ENCODE results near the gene SLC16A10. TPM values are rescaled to one million over a fixed set of nuclear protein-coding genes. Genes with fewer than 3 reads are reported as not detected.
"Not testable (repeated sequence)": the region's sequence is repeated elsewhere in the genome, so short reads cannot be mapped to it uniquely, and the experiment has no call there.

SLC16A10 gene
- polyA plus RNA-seq, 4 donors, result 0.81 to 24.1 (median 4.3) TPM

DNA sequence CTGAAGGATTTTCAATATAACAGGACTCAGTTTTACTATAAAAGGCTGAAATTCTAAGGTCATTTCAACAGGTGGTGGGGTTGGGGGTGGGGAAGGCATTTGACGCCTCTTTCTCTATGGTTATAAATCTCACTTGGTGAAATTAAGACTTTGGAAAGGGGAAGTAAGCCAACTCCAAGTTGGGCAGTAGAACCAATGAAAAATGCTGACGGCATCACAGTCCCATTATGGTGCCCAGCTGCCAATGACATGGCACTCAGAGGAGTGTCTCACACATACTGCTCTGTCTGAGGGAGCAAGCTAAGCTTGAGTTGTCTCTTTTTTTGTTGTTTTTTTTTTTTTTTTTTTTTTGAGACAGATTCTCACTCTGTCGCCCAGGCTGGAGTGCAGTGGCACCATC lies 4.7 kb downstream of the SLC16A10 start:
- WGBS, 3 donors, result 76 to 87% (median 86%) methylated on average over 2 to 3 of the region's 3 CpGs
- no peak for FAIRE-seq
- DNase-seq, result no peak

GRCh38 chr6:111095488-111095887 lies 8.2 kb downstream of the SLC16A10 start:
- not testable (repeated sequence) for DNase-seq; H3K9me3 ChIP-seq (ENCODE audit: control insufficient read depth in 2 of 2, insufficient read depth in 1 of 2, low read depth in 1 of 2, low read length in 1 of 2); FAIRE-seq; H3K27ac ChIP-seq (ENCODE audit: low read depth in 1 of 3, low read length in 2 of 3); H3K36me3 ChIP-seq (ENCODE audit: control insufficient read depth in 3 of 3, insufficient read depth in 2 of 3, low read depth in 1 of 3, low read length in 3 of 3); H3K4me3 ChIP-seq (ENCODE audit: low read depth in 1 of 3, low read length in 3 of 3); H3K4me1 ChIP-seq (ENCODE audit: control insufficient read depth in 3 of 3, insufficient read depth in 2 of 3, low read depth in 1 of 3, low read length in 2 of 3); H3K27me3 ChIP-seq (ENCODE audit: control insufficient read depth in 3 of 3, insufficient read depth in 3 of 3, low read length in 3 of 3)
- 93 to 100% (median 100%) methylated on average over 1 of the region's 1 CpG for WGBS, 3 donors

More for the DNA sequence above, 4.7 kb downstream of the SLC16A10 start:
- peaks cover 0 to 6% (median 0%) of the 10 kb centered on the region in 3 donors for H3K36me3 ChIP-seq (ENCODE audit: control insufficient read depth in 3 of 3, insufficient read depth in 2 of 3, low read depth in 1 of 3, low read length in 3 of 3)
- H3K9me3 ChIP-seq (ENCODE audit: control insufficient read depth in 2 of 2, insufficient read depth in 1 of 2, low read depth in 1 of 2, low read length in 1 of 2), result peaks cover 0 to 4% of the 10 kb centered on the region in 2 donors
- no peak overlapping the region for H3K4me3 ChIP-seq (ENCODE audit: low read depth in 1 of 3, low read length in 3 of 3)
- H3K27ac ChIP-seq (ENCODE audit: low read depth in 1 of 3, low read length in 2 of 3), result no peak overlapping the region
- H3K4me1 ChIP-seq (ENCODE audit: control insufficient read depth in 3 of 3, insufficient read depth in 2 of 3, low read depth in 1 of 3, low read length in 2 of 3), result no peaks in the 10 kb centered on the region
- H3K27me3 ChIP-seq (ENCODE audit: control insufficient read depth in 3 of 3, insufficient read depth in 3 of 3, low read length in 3 of 3), result peaks cover 0 to 2% (median 0%) of the 10 kb centered on the region in 3 donors

- FAIRE-seq, result no peak
- DNase-seq, result peak; percentile 38 to 84
- peaks cover 0 to 6% (median 0%) of the 10 kb centered on the region in 3 donors for H3K36me3 ChIP-seq (ENCODE audit: control insufficient read depth in 3 of 3, insufficient read depth in 2 of 3, low read depth in 1 of 3, low read length in 3 of 3)
- H3K9me3 ChIP-seq (ENCODE audit: control insufficient read depth in 2 of 2, insufficient read depth in 1 of 2, low read depth in 1 of 2, low read length in 1 of 2), result peaks cover 0 to 4% of the 10 kb centered on the region in 2 donors
- WGBS, 3 donors, result 2 to 33% (median 15%) methylated on average over 3 of the region's 3 CpGs
- H3K4me1 ChIP-seq (ENCODE audit: control insufficient read depth in 3 of 3, insufficient read depth in 2 of 3, low read depth in 1 of 3, low read length in 2 of 3), result no peaks in the 10 kb centered on the region
- no peaks in the 10 kb centered on the region for H3K27me3 ChIP-seq (ENCODE audit: control insufficient read depth in 3 of 3, insufficient read depth in 3 of 3, low read length in 3 of 3)
- no peak overlapping the region for H3K4me3 ChIP-seq (ENCODE audit: low read depth in 1 of 3, low read length in 3 of 3)
- no peak overlapping the region for H3K27ac ChIP-seq (ENCODE audit: low read depth in 1 of 3, low read length in 2 of 3)
Observed at GRCh38 chr6:111096246-111096645, 8.9 kb downstream of the SLC16A10 start.

GRCh38 chr6:111098597-111098996 lies 11.3 kb downstream of the SLC16A10 start:
- DNase-seq (no peak), FAIRE-seq (no peak)
- 47 to 59% (median 49%) methylated on average over 2 of the region's 2 CpGs for WGBS, 3 donors
- Histone ChIP-seq H3K27ac (ENCODE audit: low read depth in 1 of 3, low read length in 2 of 3) (no peak overlapping the region), H3K9me3 (ENCODE audit: control insufficient read depth in 2 of 2, insufficient read depth in 1 of 2, low read depth in 1 of 2, low read length in 1 of 2) (peaks cover 0 to 4% of the 10 kb centered on the region in 2 donors), H3K4me1 (ENCODE audit: control insufficient read depth in 3 of 3, insufficient read depth in 2 of 3, low read depth in 1 of 3, low read length in 2 of 3) (peaks cover 0 to 7% (median 0%) of the 10 kb centered on the region in 3 donors), H3K4me3 (ENCODE audit: low read depth in 1 of 3, low read length in 3 of 3) (no peak overlapping the region), H3K36me3 (ENCODE audit: control insufficient read depth in 3 of 3, insufficient read depth in 2 of 3, low read depth in 1 of 3, low read length in 3 of 3) (peaks cover 0 to 12% (median 0%) of the 10 kb centered on the region in 3 donors), H3K27me3 (ENCODE audit: control insufficient read depth in 3 of 3, insufficient read depth in 3 of 3, low read length in 3 of 3) (no peaks in the 10 kb centered on the region)

DNA sequence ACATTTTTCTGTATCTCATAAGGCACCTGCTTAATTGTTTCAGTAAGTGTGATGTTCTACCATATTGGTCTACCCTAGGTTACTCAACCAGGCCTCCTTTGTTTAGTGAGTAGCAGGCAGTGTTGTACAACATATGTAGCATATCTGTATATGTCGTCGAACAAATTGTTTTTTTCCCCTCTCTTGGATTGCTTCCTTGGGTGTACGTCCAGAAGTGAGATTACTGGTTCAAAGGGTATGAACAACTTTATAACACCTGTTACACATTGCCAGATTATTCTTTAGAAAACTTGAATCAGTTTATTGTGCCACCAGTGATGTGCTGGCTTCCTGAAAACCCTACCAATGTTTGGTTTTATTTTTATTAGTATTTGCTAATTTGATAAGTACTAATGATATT lies 14.7 kb downstream of the SLC16A10 start:
- FAIRE-seq (no peak), DNase-seq (peak in 1 of 2 donors; percentile 82)
- no peaks in the 10 kb centered on the region for H3K9me3 ChIP-seq (ENCODE audit: control insufficient read depth in 2 of 2, insufficient read depth in 1 of 2, low read depth in 1 of 2, low read length in 1 of 2)
- peaks cover 0 to 17% (median 0%) of the 10 kb centered on the region in 3 donors for H3K4me1 ChIP-seq (ENCODE audit: control insufficient read depth in 3 of 3, insufficient read depth in 2 of 3, low read depth in 1 of 3, low read length in 2 of 3)
- peaks cover 0 to 7% (median 0%) of the 10 kb centered on the region in 3 donors for H3K36me3 ChIP-seq (ENCODE audit: control insufficient read depth in 3 of 3, insufficient read depth in 2 of 3, low read depth in 1 of 3, low read length in 3 of 3)
- H3K27me3 ChIP-seq (ENCODE audit: control insufficient read depth in 3 of 3, insufficient read depth in 3 of 3, low read length in 3 of 3), result no peaks in the 10 kb centered on the region
- peak overlapping the region in 1 of 3 donors; percentile 65 for H3K27ac ChIP-seq (ENCODE audit: low read depth in 1 of 3, low read length in 2 of 3)
- WGBS, 3 donors, result 18 to 53% (median 38%) methylated on average over 3 of the region's 3 CpGs
- H3K4me3 ChIP-seq (ENCODE audit: low read depth in 1 of 3, low read length in 3 of 3), result no peak overlapping the region

GRCh38 chr6:111105578-111105977 lies 18.3 kb downstream of the SLC16A10 start:
- Histone ChIP-seq H3K9me3 (ENCODE audit: control insufficient read depth in 2 of 2, insufficient read depth in 1 of 2, low read depth in 1 of 2, low read length in 1 of 2) (peaks cover 0 to 9% of the 10 kb centered on the region in 2 donors), H3K27ac (ENCODE audit: low read depth in 1 of 3, low read length in 2 of 3) (peak overlapping the region in 1 of 3 donors; percentile 79), H3K27me3 (ENCODE audit: control insufficient read depth in 3 of 3, insufficient read depth in 3 of 3, low read length in 3 of 3) (no peaks in the 10 kb centered on the region), H3K4me3 (ENCODE audit: low read depth in 1 of 3, low read length in 3 of 3) (no peak overlapping the region), H3K4me1 (ENCODE audit: control insufficient read depth in 3 of 3, insufficient read depth in 2 of 3, low read depth in 1 of 3, low read length in 2 of 3) (peaks cover 0 to 17% (median 0%) of the 10 kb centered on the region in 3 donors), H3K36me3 (ENCODE audit: control insufficient read depth in 3 of 3, insufficient read depth in 2 of 3, low read depth in 1 of 3, low read length in 3 of 3) (peaks cover 0 to 9% (median 0%) of the 10 kb centered on the region in 3 donors)
- WGBS, 3 donors, result 8 to 48% (median 15%) methylated on average over 5 of the region's 5 CpGs
- peak; percentile 90 to 97 for DNase-seq
- FAIRE-seq, result no peak

DNA sequence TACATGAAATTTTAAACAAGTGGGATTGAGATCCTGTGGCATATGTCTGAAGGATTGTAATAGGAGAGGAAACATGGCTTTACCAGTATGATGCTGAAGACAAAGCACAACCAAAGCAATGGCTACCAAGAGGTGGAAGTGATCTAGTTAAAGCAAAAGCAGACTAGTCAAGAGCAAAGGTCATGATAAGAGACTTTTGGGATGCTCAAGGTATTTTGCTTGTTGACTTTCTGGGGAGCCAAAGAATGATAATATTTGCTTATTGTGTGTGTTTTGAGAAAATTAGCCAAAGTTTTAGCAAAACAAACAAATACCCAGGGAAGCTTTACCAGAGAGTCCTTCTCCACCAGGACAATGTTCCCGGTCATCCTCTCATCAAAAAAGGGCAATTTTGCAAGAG lies 20.3 kb downstream of the SLC16A10 start:
- WGBS, 3 donors, result 86 to 95% (median 92%) methylated on average over 1 of the region's 1 CpG
- Histone ChIP-seq H3K4me1 (ENCODE audit: control insufficient read depth in 3 of 3, insufficient read depth in 2 of 3, low read depth in 1 of 3, low read length in 2 of 3) (peaks cover 0 to 9% (median 0%) of the 10 kb centered on the region in 3 donors), H3K36me3 (ENCODE audit: control insufficient read depth in 3 of 3, insufficient read depth in 2 of 3, low read depth in 1 of 3, low read length in 3 of 3) (peaks cover 0 to 9% (median 0%) of the 10 kb centered on the region in 3 donors), H3K4me3 (ENCODE audit: low read depth in 1 of 3, low read length in 3 of 3) (no peak overlapping the region), H3K27ac (ENCODE audit: low read depth in 1 of 3, low read length in 2 of 3) (no peak overlapping the region), H3K27me3 (ENCODE audit: control insufficient read depth in 3 of 3, insufficient read depth in 3 of 3, low read length in 3 of 3) (no peaks in the 10 kb centered on the region), H3K9me3 (ENCODE audit: control insufficient read depth in 2 of 2, insufficient read depth in 1 of 2, low read depth in 1 of 2, low read length in 1 of 2) (peaks cover 0 to 9% of the 10 kb centered on the region in 2 donors)
- DNase-seq (no peak), FAIRE-seq (no peak)

DNA sequence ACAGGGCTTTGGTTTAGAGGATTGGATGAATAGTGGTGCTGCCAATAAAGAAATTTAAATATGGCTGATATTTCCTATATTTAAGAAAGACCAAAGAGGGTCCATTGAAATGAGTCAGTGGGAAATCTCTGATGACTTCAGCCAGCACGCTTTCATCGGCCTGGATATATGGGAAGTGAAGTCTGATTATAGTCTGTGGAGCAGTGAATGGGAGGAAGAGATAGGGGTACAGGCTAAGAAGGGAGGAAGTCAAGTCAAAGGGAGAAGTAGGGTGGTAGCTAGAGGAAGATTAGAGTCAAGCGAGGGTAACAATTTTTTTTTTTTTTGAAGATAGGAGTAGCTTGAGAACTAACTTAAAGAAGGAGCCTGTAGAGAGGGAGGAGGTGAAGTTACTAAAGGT lies 22.7 kb downstream of the SLC16A10 start:
- Histone ChIP-seq H3K9me3 (ENCODE audit: control insufficient read depth in 2 of 2, insufficient read depth in 1 of 2, low read depth in 1 of 2, low read length in 1 of 2) (peaks cover 0 to 9% of the 10 kb centered on the region in 2 donors), H3K27me3 (ENCODE audit: control insufficient read depth in 3 of 3, insufficient read depth in 3 of 3, low read length in 3 of 3) (no peaks in the 10 kb centered on the region), H3K27ac (ENCODE audit: low read depth in 1 of 3, low read length in 2 of 3) (no peak overlapping the region), H3K4me3 (ENCODE audit: low read depth in 1 of 3, low read length in 3 of 3) (no peak overlapping the region), H3K36me3 (ENCODE audit: control insufficient read depth in 3 of 3, insufficient read depth in 2 of 3, low read depth in 1 of 3, low read length in 3 of 3) (peaks cover 0 to 2% (median 0%) of the 10 kb centered on the region in 3 donors), H3K4me1 (ENCODE audit: control insufficient read depth in 3 of 3, insufficient read depth in 2 of 3, low read depth in 1 of 3, low read length in 2 of 3) (peaks cover 0 to 9% (median 0%) of the 10 kb centered on the region in 3 donors)
- DNase-seq (no peak), FAIRE-seq (no peak)
- WGBS, 3 donors, result 80 to 100% (median 92%) methylated on average over 3 of the region's 3 CpGs
